Measurements from ENCODE around the gene KRT15.

DNA sequence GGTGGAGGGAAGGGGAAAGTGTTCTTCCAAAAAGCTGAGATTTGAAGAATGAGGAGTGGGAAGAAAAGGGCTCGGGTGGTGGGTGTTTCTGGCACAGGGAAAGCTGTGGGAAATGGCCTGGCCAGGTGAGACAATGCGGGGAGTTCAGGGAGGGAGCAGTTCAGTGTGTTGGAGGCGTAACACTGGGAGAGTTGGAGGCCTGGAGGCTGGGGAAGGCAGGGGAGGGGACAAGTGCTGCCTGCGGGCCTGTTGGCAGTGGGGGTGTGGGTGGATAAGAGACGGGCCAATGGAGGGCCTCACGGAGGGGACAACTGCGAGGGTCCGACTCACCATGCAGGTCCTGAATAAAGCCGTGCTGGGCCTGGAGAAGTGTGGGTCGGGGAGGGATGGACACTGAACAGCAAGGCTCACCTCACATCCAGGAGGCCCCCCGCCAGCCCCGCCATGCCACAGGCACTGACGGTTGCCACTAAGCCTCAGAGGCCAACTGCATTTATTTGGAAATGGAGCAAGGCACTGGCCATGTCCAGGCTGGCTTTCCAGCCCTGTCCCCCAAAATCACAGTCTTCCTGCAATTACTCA lies 27.2 kb upstream of the KRT15 start:
- TF ChIP-seq EZH2phosphoT487 (IDR thresholded peaks at IDR 0.05; ENCODE audit: borderline replicate concordance): no peak
- TF ChIP-seq, protein P1, sequence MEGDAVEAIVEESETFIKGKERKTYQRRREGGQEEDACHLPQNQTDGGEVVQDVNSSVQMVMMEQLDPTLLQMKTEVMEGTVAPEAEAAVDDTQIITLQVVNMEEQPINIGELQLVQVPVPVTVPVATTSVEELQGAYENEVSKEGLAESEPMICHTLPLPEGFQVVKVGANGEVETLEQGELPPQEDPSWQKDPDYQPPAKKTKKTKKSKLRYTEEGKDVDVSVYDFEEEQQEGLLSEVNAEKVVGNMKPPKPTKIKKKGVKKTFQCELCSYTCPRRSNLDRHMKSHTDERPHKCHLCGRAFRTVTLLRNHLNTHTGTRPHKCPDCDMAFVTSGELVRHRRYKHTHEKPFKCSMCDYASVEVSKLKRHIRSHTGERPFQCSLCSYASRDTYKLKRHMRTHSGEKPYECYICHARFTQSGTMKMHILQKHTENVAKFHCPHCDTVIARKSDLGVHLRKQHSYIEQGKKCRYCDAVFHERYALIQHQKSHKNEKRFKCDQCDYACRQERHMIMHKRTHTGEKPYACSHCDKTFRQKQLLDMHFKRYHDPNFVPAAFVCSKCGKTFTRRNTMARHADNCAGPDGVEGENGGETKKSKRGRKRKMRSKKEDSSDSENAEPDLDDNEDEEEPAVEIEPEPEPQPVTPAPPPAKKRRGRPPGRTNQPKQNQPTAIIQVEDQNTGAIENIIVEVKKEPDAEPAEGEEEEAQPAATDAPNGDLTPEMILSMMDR (conservative IDR thresholded peaks at IDR 0.05; ENCODE audit: low read length): no peak

Measured in Loucy (cell line).